Keratinocyte (primary cell): ENCODE results near the gene PTCSC3. TPM values are rescaled to one million over a fixed set of nuclear protein-coding genes. Genes with fewer than 3 reads are reported as not detected.

ENCODE experiments used
- DNase-seq: peaks from one replicate; pipeline ENCODE4 v3.0.0-alpha.2; 2011; ENCODE audit warnings: low read depth, missing footprints, low spot score
- FAIRE-seq: peaks from 2 replicates; lab custom pipeline; 2011; peaks lifted over from hg19 to GRCh38; lab: Jason Lieb, UNC
- H2AFZ ChIP-seq: 2 replicates; pipeline ENCODE4 v1.6.0; 2012; ENCODE audit warnings: low read length, control low read depth, inconsistent platforms; ENCODE audit not compliant: control insufficient read depth
- H3K27ac ChIP-seq: 2 replicates; pipeline ENCODE4 v1.5.1; 2011; ENCODE audit warnings: low read length; ENCODE audit not compliant: control insufficient read depth, insufficient read depth
- H3K27me3 ChIP-seq: 3 replicates; pipeline ENCODE4 v1.6.0; 2011; ENCODE audit warnings: low read length; ENCODE audit not compliant: control insufficient read depth, insufficient read depth; ENCODE audit errors: extremely low read depth
- H3K36me3 ChIP-seq, 2 experiments: 2 replicates in 1 of 2; 3 replicates in 1 of 2; pipeline ENCODE4 v1.5.1; 2011; ENCODE audit warnings: low read length in 2 of 2, mild to moderate bottlenecking in 1 of 2; ENCODE audit not compliant: control insufficient read depth in 2 of 2, insufficient read depth in 2 of 2; ENCODE audit errors: extremely low read depth in 1 of 2
- H3K4me1 ChIP-seq: 3 replicates; pipeline ENCODE4 v1.5.1; 2011; ENCODE audit warnings: low read length; ENCODE audit not compliant: control insufficient read depth, insufficient read depth; ENCODE audit errors: extremely low read depth
- H3K4me2 ChIP-seq: 3 replicates; pipeline ENCODE4 v1.6.0; 2011; ENCODE audit warnings: low read depth, low read length; ENCODE audit not compliant: control insufficient read depth, insufficient read depth; ENCODE audit errors: extremely low read depth
- H3K4me3 ChIP-seq, 3 experiments: fragments of 200-600 bp in 1 of 3; sonication (generic) in 1 of 3; 2 replicates in 2 of 3; 3 replicates in 1 of 3; pipeline ENCODE4 v1.5.1; 2011 to 2016; ENCODE audit warnings: low read length in 3 of 3, mild to moderate bottlenecking in 3 of 3, control low read depth in 2 of 3, inconsistent platforms in 1 of 3, low read depth in 1 of 3, mixed read lengths in 1 of 3, mixed run types in 1 of 3, moderate library complexity in 1 of 3; ENCODE audit not compliant: control insufficient read depth in 2 of 3, insufficient read depth in 2 of 3; ENCODE audit errors: extremely low read depth in 1 of 3
- H3K79me2 ChIP-seq: 2 replicates; pipeline ENCODE4 v1.6.0; 2012; ENCODE audit warnings: low read length; ENCODE audit not compliant: control insufficient read depth, insufficient read depth
- H3K9ac ChIP-seq: 3 replicates; pipeline ENCODE4 v1.6.0; 2011; ENCODE audit warnings: low read length; ENCODE audit not compliant: control insufficient read depth, insufficient read depth; ENCODE audit errors: extremely low read depth
- H3K9me1 ChIP-seq: 3 replicates; pipeline ENCODE4 v1.6.0; 2011; ENCODE audit warnings: low read length; ENCODE audit not compliant: control insufficient read depth, insufficient read depth; ENCODE audit errors: extremely low read depth
- H3K9me3 ChIP-seq: 2 replicates; pipeline ENCODE4 v1.5.1; 2012; ENCODE audit warnings: low read depth, low read length; ENCODE audit not compliant: control insufficient read depth
- H4K20me1 ChIP-seq: 3 replicates; pipeline ENCODE4 v1.6.0; 2011; ENCODE audit warnings: low read length; ENCODE audit not compliant: control insufficient read depth, insufficient read depth; ENCODE audit errors: extremely low read depth
- EZH2 ChIP-seq: IDR thresholded peaks from one replicate; pipeline ENCODE4 v1.6.1; 2012; ENCODE audit warnings: inconsistent platforms, mild to moderate bottlenecking, low read length, moderate library complexity
- dilution Hi-C: fragments of 300-500 bp; cut with MboI; formaldehyde crosslinking; loops from one replicate; pipeline ENCODE4 v1.7.0; 2020; ENCODE audit warnings: low sequenced_read_pairs; ENCODE audit not compliant: extremely low pct_ligation_motif_present
- polyA plus RNA-seq, 5 experiments: library from polyadenylated mRNA; depleted of rRNA in 3 of 5; stranded (reverse) in 3 of 5; stranded (forward) in 1 of 5; unstranded in 1 of 5; fragments of >200 nt; gene quantifications; 1 replicate in 1 of 5; 2 replicates in 3 of 5; 3 replicates in 1 of 5; pipeline versions ENCODE4 v1.2.1 to v1.2.3, GENCODE V29; 2011 to 2012; ENCODE audit warnings: missing spikeins in 2 of 5, low read depth in 1 of 5, low replicate concordance in 1 of 5
- TF ChIP-seq, protein P1 (sequence below), 3 experiments: IDR thresholded peaks in 1 of 3; conservative IDR thresholded peaks in 1 of 3; optimal IDR thresholded peaks in 1 of 3; 2 replicates in 2 of 3; 3 replicates in 1 of 3; pipeline versions ENCODE3 to v1.5.1; 2011; ENCODE audit warnings: low read length in 3 of 3, mild to moderate bottlenecking in 3 of 3, moderate library complexity in 2 of 3, control low read depth in 1 of 3, inconsistent platforms in 1 of 3; ENCODE audit not compliant: insufficient read depth in 2 of 3; ENCODE audit errors: extremely low read depth in 1 of 3

PTCSC3 gene
- polyA plus RNA-seq, 1 donor (not counting 4 experiments of a cell fraction or from before 2014, with no cell fraction given): not detected

DNA sequence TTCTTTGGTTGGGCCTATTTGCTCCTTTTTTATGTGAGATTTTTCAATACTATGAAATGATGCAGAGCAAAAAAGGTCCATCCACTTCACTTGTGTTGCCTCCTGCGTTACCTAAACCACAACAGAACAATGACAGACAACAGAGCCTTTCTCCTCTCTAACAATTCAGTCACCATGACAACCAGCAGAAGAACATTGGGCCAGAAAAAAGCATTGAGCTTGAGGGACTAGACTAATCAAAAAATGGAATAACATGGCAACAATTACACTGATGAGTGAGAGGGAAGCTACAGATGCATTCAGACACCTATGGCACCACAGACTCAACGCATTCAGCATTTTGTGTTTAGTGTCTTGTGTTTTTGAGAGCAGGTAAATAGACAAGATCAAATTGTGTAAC lies 44.6 kb upstream of the PTCSC3 start:
- FAIRE-seq: peak; percentile 13
- dilution Hi-C loops: no loop called here

DNA sequence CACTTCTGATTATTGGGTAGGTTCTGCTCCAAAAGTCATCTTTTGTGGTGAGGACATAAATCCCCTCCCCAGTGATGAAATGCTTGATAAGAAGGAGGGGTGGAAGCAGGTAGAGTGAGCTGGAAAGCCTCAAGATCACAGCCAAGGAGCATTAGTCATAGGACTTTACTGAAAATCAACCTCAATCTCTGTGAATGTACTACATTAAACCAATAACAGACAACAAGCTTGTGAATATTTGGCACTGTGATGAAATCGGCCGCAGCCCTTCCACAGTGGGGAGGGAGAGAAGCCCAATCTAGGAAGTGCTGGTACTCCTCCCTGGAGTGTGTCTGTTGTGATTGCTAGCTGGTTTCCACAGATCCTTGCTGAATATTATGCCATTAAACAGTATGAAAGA lies 41.2 kb upstream of the PTCSC3 start:
- DNase-seq (no peak), FAIRE-seq (peak; percentile 74)
- H3K9ac ChIP-seq: no peak overlapping the region
- no peaks in the 10 kb centered on the region for H3K9me1 ChIP-seq
- H3K79me2 ChIP-seq: no peaks in the 10 kb centered on the region
- H3K27me3 ChIP-seq: peaks cover 9% of the 10 kb centered on the region
- dilution Hi-C loops: no loop called here
- no peak overlapping the region for H3K27ac ChIP-seq
- TF ChIP-seq, protein P1, sequence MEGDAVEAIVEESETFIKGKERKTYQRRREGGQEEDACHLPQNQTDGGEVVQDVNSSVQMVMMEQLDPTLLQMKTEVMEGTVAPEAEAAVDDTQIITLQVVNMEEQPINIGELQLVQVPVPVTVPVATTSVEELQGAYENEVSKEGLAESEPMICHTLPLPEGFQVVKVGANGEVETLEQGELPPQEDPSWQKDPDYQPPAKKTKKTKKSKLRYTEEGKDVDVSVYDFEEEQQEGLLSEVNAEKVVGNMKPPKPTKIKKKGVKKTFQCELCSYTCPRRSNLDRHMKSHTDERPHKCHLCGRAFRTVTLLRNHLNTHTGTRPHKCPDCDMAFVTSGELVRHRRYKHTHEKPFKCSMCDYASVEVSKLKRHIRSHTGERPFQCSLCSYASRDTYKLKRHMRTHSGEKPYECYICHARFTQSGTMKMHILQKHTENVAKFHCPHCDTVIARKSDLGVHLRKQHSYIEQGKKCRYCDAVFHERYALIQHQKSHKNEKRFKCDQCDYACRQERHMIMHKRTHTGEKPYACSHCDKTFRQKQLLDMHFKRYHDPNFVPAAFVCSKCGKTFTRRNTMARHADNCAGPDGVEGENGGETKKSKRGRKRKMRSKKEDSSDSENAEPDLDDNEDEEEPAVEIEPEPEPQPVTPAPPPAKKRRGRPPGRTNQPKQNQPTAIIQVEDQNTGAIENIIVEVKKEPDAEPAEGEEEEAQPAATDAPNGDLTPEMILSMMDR (optimal IDR thresholded peaks at IDR 0.05 in 1 of 3, IDR thresholded peaks at IDR 0.05 in 1 of 3, conservative IDR thresholded peaks at IDR 0.05 in 1 of 3; ENCODE audit: extremely low read depth in 1 of 3, insufficient read depth in 2 of 3, low read length in 3 of 3): no peak
- TF ChIP-seq EZH2: no peak
- no peak overlapping the region for H2AFZ ChIP-seq
- no peaks in the 10 kb centered on the region for H4K20me1 ChIP-seq
- H3K9me3 ChIP-seq: no peaks in the 10 kb centered on the region
- H3K4me3 ChIP-seq: no peak overlapping the region
- H3K4me2 ChIP-seq: peak overlapping the region; percentile 29
- no peaks in the 10 kb centered on the region for H3K36me3 ChIP-seq
- peaks cover 7% of the 10 kb centered on the region for H3K4me1 ChIP-seq

More for the DNA sequence above, 44.6 kb upstream of the PTCSC3 start:
- Histone ChIP-seq H4K20me1 (no peaks in the 10 kb centered on the region), H3K4me2 (no peak overlapping the region), H3K4me3 (no peak overlapping the region), H2AFZ (no peak overlapping the region), H3K4me1 (peaks cover 9% of the 10 kb centered on the region), H3K9ac (no peak overlapping the region), H3K9me3 (no peaks in the 10 kb centered on the region), H3K27me3 (peaks cover 9% of the 10 kb centered on the region), H3K9me1 (no peaks in the 10 kb centered on the region), H3K79me2 (no peaks in the 10 kb centered on the region), H3K27ac (no peak overlapping the region), H3K36me3 (no peaks in the 10 kb centered on the region)
- DNase-seq: no peak
- TF ChIP-seq EZH2: no peak
- TF ChIP-seq, protein P1 (optimal IDR thresholded peaks at IDR 0.05 in 1 of 3, IDR thresholded peaks at IDR 0.05 in 1 of 3, conservative IDR thresholded peaks at IDR 0.05 in 1 of 3; ENCODE audit: extremely low read depth in 1 of 3, insufficient read depth in 2 of 3, low read length in 3 of 3): no peak
